Forelimb muscle (tissue), 1 donor: ENCODE results near the gene MDM2. TPM values are rescaled to one million over a fixed set of nuclear protein-coding genes. Genes with fewer than 3 reads are reported as not detected.

Experiments
- DNase-seq: peaks from one replicate; pipeline ENCODE4 v3.0.0-alpha.2; 2013; ENCODE audit warnings: low read depth
- polyA plus RNA-seq: library from polyadenylated mRNA; unstranded; fragments of 120-200 nt; gene quantifications from one replicate; pipeline ENCODE4 v1.2.1, GENCODE V29; 2013; ENCODE audit not compliant: insufficient read length

The MDM2 gene
- polyA plus RNA-seq, result 40.9 TPM

GRCh38 chr12:68807576-68808387 is at the start of gene MDM2:
Gene MDM2 (plus strand): TSS chr12:68808177. CDS start chr12:68808478, 301 bp downstream.
- peak; percentile 74 for DNase-seq

- DNase-seq, result no peak
These were observed 48.1 kb upstream of the MDM2 start for GRCh38 chr12:68759852-68760251.

GRCh38 chr12:68760806-68761441 is 47.1 kb upstream of the MDM2 start:
- DNase-seq, result no peak

- no peak for DNase-seq
These were observed 46.5 kb upstream of the MDM2 start for GRCh38 chr12:68761442-68761812.

- no peak for DNase-seq
These were observed 45.9 kb upstream of the MDM2 start for GRCh38 chr12:68761901-68762630.

- no peak for DNase-seq
These were observed 45.3 kb upstream of the MDM2 start for GRCh38 chr12:68762691-68763090.

- DNase-seq, result no peak
These were observed 42.3 kb upstream of the MDM2 start for GRCh38 chr12:68765696-68766095.

- DNase-seq, result no peak
These were observed 41.3 kb upstream of the MDM2 start for GRCh38 chr12:68766646-68767045.

GRCh38 chr12:68767191-68767590 is 40.8 kb upstream of the MDM2 start:
- DNase-seq, result no peak

GRCh38 chr12:68768431-68768939 is 39.5 kb upstream of the MDM2 start:
- DNase-seq, result no peak

- no peak for DNase-seq
These were observed 38.0 kb upstream of the MDM2 start for GRCh38 chr12:68769941-68770340.

GRCh38 chr12:68771223-68771925 is 36.6 kb upstream of the MDM2 start:
- no peak for DNase-seq

GRCh38 chr12:68772714-68773113 is 35.3 kb upstream of the MDM2 start:
- no peak for DNase-seq

GRCh38 chr12:68773582-68773981 is 34.4 kb upstream of the MDM2 start:
- no peak for DNase-seq

GRCh38 chr12:68775121-68775630 is 32.8 kb upstream of the MDM2 start:
- DNase-seq, result no peak

GRCh38 chr12:68776976-68777610 is 30.9 kb upstream of the MDM2 start:
- DNase-seq, result no peak

- DNase-seq, result no peak
These were observed 28.7 kb upstream of the MDM2 start for GRCh38 chr12:68779280-68779679.

- DNase-seq, result no peak
These were observed 27.2 kb upstream of the MDM2 start for GRCh38 chr12:68780731-68781130.

GRCh38 chr12:68781728-68782127 is 26.2 kb upstream of the MDM2 start:
- DNase-seq, result no peak

GRCh38 chr12:68784015-68784414 is 24.0 kb upstream of the MDM2 start:
- DNase-seq, result no peak

GRCh38 chr12:68785358-68785757 is 22.6 kb upstream of the MDM2 start:
- no peak for DNase-seq
